OCI-LY3 (cell line): ENCODE data around the gene ABTB2.

Source experiments
- CTCF ChIP-seq: fragments of 200-600, 300-600 bp; sonication (generic); IDR thresholded peaks from 2 replicates; pipeline ENCODE4 v1.5.1; 2014; ENCODE audit warnings: antibody characterized with exemption, low read length, low read depth
- EZH2phosphoT487 ChIP-seq: fragments of 200-600 bp; shearing (Covaris generic); IDR thresholded peaks from 2 replicates; pipeline ENCODE4 v1.6.1; 2018; ENCODE audit warnings: antibody characterized with exemption, mixed run types, low read depth

- no peak for TF ChIP-seq CTCF
- no peak for TF ChIP-seq EZH2phosphoT487
Observed at GRCh38 chr11:34314176-34314575, 43.6 kb downstream of the ABTB2 start.
